Vagina (tissue), 2 donors: ENCODE measurements around the gene CA5A.

Experiments used
- POLR2A ChIP-seq, 2 donors: fragments of 450-650 bp; IDR thresholded peaks; one replicate each; pipeline ENCODE4 v1.6.1; 2017; ENCODE audit warnings: antibody characterized with exemption in 2 of 2, mild to moderate bottlenecking in 2 of 2, moderate library complexity in 2 of 2
- TF ChIP-seq, protein P1 (sequence below), 3 experiments: fragments of 450-650 bp in 2 of 3; fragments of 200-600 bp in 1 of 3; sonication (generic) in 1 of 3; IDR thresholded peaks; one replicate each; pipeline ENCODE4 v1.5.1; 2017 to 2019; ENCODE audit warnings: antibody characterized with exemption in 3 of 3, mild to moderate bottlenecking in 2 of 3, moderate library complexity in 2 of 3

DNA sequence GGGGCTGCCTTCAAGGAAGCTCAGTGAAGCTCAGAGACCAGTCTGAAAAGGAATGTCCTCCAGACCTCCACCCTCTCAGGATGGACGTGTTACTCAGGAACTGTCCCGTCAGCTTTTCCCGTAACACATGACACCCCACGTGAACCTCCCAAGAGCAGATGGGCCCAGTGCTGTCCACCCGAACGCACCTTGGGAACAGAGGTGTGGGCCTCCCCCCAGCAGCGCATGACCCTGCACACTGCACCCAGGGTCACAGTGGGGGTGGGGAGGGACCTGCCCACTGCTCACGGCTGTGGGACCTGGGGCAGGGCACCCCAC, 88.9 kb downstream of the CA5A start:
- TF ChIP-seq, protein P1, sequence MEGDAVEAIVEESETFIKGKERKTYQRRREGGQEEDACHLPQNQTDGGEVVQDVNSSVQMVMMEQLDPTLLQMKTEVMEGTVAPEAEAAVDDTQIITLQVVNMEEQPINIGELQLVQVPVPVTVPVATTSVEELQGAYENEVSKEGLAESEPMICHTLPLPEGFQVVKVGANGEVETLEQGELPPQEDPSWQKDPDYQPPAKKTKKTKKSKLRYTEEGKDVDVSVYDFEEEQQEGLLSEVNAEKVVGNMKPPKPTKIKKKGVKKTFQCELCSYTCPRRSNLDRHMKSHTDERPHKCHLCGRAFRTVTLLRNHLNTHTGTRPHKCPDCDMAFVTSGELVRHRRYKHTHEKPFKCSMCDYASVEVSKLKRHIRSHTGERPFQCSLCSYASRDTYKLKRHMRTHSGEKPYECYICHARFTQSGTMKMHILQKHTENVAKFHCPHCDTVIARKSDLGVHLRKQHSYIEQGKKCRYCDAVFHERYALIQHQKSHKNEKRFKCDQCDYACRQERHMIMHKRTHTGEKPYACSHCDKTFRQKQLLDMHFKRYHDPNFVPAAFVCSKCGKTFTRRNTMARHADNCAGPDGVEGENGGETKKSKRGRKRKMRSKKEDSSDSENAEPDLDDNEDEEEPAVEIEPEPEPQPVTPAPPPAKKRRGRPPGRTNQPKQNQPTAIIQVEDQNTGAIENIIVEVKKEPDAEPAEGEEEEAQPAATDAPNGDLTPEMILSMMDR (IDR thresholded peaks at IDR 0.05) = no peak
- no peak for TF ChIP-seq POLR2A (IDR thresholded peaks at IDR 0.05)
